HG02678 (cell line): ENCODE data around the gene DYNC1LI1.
"Not testable (repeated sequence)": the region's sequence is repeated elsewhere in the genome, so short reads cannot be mapped to it uniquely, and the experiment has no call there.

ENCODE experiments used
- ATAC-seq: cut with Tn5 transposase; IDR thresholded peaks from one replicate; pipeline ENCODE4 v1.9.1; 2021; ENCODE audit warnings: mild to moderate bottlenecking, moderate library complexity; ENCODE audit not compliant: unreplicated experiment

Gene DYNC1LI1

DNA sequence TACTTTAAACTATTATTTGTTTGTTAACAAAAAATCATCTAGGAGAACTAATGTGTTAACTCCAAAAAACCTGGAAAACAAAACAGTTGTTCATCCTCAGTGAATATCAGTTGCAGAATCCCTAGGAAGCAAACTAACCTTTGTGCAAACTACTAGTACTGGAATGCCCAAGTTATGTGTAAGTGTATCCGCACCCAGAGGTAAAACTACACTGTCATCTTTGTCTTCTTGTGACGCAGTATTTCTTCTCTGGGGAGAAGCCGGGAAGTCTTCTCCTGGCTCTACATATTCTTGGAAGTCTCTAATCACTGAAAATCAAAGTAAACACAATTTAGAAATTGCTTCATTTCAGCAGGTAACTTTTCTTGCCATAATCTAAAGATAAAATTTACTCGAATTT is 29.8 kb downstream of the DYNC1LI1 start:
- ATAC-seq = no peak

DNA sequence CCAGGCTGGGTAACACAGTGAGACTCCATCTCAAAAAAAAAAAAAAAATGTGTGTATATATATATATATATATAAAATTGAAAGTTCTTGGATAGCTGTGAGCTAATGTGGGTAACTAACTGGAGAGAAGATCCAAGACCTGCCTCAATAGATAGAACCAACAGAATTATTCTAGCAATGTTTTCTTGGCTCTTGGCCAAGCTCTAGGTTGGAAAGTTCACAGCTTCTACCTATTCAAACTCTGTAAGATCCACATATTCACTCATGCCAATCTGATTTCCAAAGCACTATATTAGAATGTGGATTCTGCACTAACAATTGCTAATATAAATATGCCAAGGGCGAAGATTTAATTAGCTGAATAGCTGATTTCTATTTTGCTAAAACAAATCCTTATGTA is 38.2 kb downstream of the DYNC1LI1 start:
- ATAC-seq = no peak

GRCh38 chr3:32531010-32531647 is 39.5 kb downstream of the DYNC1LI1 start:
- no peak for ATAC-seq

DNA sequence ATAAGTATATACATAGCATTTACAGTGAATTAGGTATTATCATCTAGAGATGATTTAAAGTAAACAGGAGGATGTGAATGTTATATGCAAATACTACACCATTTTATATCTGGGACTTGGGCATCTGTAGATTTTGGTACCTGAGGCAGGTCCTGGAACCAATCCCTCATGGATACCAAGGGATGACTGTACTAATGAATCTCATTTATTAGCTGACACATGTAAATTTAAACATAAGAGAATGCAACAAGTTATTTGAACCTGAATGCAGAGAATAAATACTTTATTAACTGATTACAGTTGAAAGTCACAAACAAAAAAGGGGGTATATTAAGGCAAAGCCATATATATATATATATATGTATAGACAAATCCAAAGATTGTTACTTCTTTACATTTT is 44.9 kb downstream of the DYNC1LI1 start:
- ATAC-seq = no peak

- ATAC-seq = no peak
These were observed 48.0 kb downstream of the DYNC1LI1 start for GRCh38 chr3:32522682-32523081.

DNA sequence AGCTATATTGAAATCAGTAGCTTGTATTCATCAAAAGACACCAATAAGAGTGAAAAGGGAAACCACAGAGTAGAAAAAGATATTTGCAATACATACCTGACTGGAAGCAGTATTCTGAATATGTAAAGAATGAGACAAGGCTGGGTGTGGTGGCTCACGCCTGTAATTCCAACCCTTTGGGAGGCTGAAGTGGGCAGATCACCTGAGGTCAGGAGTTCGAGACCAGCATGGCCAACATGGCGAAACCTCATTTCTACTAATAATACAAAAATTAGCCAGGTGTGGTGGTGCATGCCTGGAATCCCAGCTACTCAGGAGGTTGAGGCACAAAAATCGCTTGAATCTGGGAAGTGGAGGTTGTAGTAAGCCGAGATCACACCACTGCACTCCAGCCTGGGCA is 51.7 kb downstream of the DYNC1LI1 start:
- ATAC-seq = not testable (repeated sequence)

DNA sequence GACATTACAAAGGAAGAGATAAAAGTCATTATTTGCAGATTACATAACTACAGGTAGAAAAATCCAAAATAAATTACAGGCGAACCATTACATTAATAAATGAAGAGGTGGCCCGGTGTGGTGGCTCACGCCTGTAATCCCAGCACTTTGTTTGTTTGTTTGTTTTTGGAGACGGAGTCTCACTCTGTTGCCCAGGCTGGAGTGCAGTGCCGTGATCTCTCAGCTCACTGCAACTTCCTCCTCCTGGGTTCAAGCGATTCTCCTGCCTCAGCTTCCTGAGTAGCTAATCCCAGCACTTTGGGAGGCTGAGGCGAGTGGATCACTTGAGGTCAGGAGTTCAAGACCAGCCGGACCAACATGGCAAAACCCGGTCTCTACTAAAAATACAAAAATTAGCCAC is 53.9 kb downstream of the DYNC1LI1 start:
- peak; percentile 23 for ATAC-seq

DNA sequence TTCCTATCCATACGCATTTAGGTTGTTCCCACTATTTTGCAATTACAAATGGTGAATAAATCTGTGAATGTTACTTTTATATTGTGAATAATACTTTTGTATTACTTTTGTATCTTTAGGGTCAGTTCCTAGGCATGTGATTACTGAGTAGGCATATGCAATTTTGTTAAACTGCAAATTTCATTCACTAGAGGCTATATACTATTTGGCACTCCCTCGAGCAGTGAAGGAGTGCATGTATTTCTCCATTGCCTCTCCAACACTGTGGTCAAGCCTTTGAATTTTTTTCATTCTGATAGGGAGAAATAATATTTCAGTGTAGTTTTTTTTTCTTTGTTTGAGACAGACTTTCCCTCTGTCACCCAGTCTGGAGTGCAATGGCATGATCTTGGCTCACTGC is 59.7 kb downstream of the DYNC1LI1 start:
- no peak for ATAC-seq

- ATAC-seq = peak; percentile 77
These were observed 60.5 kb downstream of the DYNC1LI1 start for GRCh38 chr3:32510075-32510724.

GRCh38 chr3:32508711-32509110 is 61.9 kb downstream of the DYNC1LI1 start:
- no peak for ATAC-seq

DNA sequence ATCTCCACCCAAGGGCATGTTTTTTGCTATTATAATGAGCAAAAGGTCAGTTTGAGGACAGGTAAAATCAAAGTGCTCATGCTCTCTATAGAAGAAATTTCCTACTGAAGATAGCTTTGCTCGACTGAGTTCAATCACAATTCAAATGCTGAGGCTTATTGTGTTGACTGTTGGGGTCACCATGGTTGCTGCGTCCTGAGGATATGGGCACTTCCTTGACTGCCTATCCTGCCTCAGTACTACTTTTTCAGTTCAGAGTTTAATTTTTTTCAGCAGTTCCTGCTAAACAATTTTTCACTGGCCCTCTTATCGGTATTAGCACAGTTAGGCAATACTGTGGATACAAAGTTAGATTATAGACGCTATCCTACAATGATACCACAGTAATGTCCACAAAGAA is 64.2 kb downstream of the DYNC1LI1 start:
- no peak for ATAC-seq

GRCh38 chr3:32502946-32503286 is 67.7 kb downstream of the DYNC1LI1 start:
- ATAC-seq = peak; percentile 17

DNA sequence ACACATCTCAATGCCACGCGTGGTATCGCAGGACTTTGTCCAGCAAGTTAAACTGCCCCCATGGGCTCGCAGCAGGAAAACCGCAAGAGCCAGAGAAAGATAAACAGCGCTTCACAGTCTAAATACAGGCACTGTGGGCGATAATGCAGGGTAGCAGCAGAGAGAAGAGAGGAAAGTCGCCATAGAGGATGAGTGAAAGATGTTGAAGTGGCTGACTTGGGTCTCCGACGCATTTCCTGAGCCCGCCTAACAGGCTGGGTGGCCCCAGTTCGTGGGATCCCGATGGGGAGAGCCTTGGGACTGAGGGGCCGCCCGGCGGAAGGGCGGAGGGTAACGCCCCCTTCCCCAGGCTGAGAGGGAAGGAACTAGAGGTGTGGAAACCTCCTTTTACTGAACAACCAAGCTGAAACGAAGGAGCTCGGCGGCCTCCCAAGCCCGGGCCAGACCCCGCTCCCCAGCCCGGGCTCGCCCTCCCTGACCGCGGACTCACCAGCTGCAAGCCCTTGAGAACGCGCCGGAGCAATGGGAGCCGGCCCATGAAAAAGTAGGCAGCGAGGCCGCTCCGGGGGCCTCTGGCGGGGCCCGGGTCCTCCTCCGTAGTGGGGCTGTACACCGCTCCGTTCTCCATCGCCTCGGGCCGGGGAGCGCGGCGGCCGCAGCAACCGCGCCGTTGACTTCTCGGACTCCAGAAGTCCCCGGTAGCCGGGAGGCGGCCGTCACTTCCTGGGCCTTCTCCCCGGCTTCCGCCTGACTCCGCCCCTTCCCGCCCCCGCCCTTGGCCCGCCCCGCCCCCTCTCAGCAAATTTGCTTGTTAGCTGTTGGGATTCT is 68.3 kb downstream of the DYNC1LI1 start, which contains the start of gene CMTM6:
Gene CMTM6, minus strand, starts transcription at position 735 of the 828 bp plus-strand sequence. Its CDS starts 107 bp downstream, at position 628.
- peak; percentile 74 for ATAC-seq

GRCh38 chr3:32501783-32502117 is 68.9 kb downstream of the DYNC1LI1 start:
- ATAC-seq = no peak

DNA sequence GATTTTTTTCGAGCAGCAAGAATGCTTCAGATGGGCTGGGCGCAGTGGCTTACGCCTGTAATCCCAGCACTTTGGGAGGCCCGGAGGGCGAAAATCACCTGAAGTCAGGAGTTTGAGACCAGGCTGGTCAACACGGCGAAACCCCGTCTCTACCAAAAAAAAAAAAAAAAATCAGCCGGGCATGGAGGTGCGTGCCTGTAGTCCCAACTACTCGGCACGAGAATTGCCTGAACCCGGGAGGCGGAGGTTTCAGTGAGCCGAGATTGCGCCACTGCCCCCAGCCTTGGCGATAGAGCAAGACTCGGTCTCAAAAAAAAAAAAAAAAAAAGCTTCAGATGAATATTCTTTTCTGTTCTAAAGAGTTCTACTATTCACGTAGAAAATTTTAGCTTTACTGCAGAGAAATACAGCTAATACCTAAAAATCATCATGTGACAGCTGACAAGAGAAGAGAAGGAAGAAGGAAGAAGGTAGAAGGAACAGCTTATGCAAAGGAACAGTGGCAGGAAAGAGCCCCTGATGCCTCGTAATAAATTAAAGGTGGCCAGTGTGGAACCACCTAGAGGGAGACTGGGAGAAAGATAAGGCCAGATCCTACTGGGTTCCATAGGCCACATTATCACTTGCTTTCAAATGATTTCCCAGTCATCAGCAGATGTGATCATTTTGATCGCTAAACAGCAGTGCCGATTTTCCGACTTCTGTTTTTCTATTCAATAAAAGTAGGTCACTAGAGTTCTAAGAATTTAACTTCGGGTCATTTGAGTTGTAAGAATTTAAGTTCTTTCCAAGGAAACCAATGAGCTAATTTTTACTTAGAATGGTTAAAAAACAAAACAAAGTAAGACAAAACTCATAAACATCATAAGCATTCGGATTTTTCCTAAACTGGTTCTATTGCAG is 69.5 kb downstream of the DYNC1LI1 start:
- ATAC-seq = no peak

- ATAC-seq = no peak
These were observed 70.4 kb downstream of the DYNC1LI1 start for GRCh38 chr3:32500231-32500630.

DNA sequence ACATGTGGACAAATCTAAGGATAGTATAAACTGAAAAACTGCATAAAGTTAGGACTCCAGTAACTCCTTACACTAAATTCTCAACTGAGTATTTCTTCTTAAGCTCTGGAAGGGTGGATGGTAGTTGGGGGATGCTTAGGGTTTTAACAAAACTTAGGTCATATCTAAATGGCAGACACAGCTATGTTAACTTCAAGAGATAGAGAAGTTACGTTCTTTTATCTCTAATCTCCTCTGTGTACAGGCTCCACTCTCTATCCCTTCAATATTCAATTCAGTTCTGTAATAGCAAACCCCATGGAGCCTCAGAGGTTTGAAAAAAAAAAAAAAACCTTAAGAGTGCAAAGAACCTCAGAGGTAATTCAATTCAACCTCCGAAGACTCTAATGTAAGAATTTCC is 71.1 kb downstream of the DYNC1LI1 start:
- no peak for ATAC-seq

DNA sequence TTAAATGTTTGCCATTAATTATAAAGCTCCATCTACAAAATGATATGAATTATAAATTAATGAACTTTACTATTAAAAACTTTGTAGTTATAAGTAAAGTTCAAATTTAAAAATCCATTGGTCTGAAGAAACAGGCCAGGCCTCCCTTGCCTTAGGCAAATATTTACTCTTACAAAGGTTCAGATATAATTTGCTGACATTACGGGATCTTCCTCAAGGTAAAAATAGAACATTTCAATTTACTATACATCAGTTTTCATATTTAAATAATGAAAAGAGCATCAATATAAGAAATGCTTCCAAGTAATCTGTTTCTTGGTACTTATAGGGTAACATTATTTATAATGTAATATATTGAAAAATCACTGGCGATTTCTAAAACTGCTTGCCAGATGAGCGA is 71.7 kb downstream of the DYNC1LI1 start:
- ATAC-seq = no peak

DNA sequence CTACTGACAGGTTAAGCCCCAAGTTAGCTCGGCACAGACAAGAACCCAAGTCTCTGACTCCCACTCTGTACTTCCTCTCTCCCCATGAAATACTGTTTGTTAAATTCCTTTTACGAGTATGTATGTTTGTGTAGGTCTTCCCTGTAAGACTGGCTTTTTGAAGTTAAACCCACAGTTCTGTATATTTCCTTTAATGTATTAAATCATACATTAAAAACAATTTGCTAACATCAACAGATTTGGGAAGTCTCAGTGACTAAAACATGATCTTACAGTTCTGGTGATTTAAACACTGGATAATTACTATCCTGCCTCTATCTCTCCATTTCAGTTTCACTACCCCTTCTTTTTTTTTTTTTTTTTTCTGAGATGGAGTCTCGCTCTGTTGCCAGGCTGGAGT is 72.4 kb downstream of the DYNC1LI1 start:
- no peak for ATAC-seq

GRCh38 chr3:32495609-32496008 is 75.0 kb downstream of the DYNC1LI1 start:
- no peak for ATAC-seq

DNA sequence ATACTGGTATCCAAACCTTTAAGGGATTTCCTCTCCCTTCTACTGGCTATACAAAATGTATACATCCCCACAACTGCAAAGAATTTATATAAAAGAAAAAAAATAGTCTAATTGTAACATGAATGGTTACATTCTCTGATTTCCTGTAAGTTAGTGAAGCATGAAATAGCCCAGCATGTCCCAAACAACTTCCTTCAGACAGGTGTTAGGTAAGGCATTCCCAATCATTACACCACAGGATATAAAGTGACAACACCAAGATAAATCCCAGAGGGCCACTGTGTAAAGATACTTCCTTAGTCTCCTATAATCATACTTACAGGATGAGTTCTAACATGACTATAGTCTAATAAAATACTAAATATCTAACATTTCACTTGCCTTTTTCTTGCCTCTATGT is 75.6 kb downstream of the DYNC1LI1 start:
- ATAC-seq = no peak
